ENCODE measurements around the gene GNAS. TPM values are rescaled to one million over a fixed set of nuclear protein-coding genes. Genes with fewer than 3 reads are reported as not detected.
"Not testable (repeated sequence)": the region's sequence is repeated elsewhere in the genome, so short reads cannot be mapped to it uniquely, and the experiment has no call there.

Gene GNAS
- total and polyA plus RNA-seq, 10 of the 15 experiments (the other 5 are each of a cell fraction or from before 2014, with no cell fraction given) = 209 to 950 (median 394) TPM

- RAD21 ChIA-PET (ENCODE audit: unreplicated experiment); BruUV-seq (replicated peaks); H3K4me1 ChIP-seq (ENCODE audit: control insufficient read depth, insufficient read depth, low read length); H3K9ac ChIP-seq (ENCODE audit: control insufficient read depth, insufficient read depth, low read length); H3K4me3 ChIP-seq; in situ Hi-C loops (cut with MboI); intact Hi-C loops (cut with micrococcal nuclease; ENCODE audit: unreplicated experiment); ATAC-seq; H3K27me3 ChIP-seq (replicated peaks in 1 of 2; ENCODE audit: control insufficient read depth in 2 of 2, insufficient read depth in 2 of 2, low read length in 1 of 2); H2AFZ ChIP-seq (ENCODE audit: control insufficient read depth, low read depth, low read length); H3K27ac ChIP-seq (ENCODE audit: control insufficient read depth, insufficient read depth); H3K36me3 ChIP-seq (ENCODE audit: control insufficient read depth in 2 of 2, insufficient read depth in 2 of 2, low read length in 1 of 2); H3K4me2 ChIP-seq (ENCODE audit: control insufficient read depth, insufficient read depth); H3K9me3 ChIP-seq (replicated peaks; ENCODE audit: control insufficient read depth, insufficient read depth, low read length); DNase-seq (ENCODE audit: low read depth, low spot score); H3K79me2 ChIP-seq (ENCODE audit: control insufficient read depth, insufficient read depth, low read length); POLR2A ChIA-PET; H4K20me1 ChIP-seq (ENCODE audit: control insufficient read depth, insufficient read depth); FAIRE-seq: not testable (repeated sequence)
- ChIA-PET CTCF (interaction anchor here (0.9 to 1.0 kb wide), 2 partner anchors 11 to 52 kb away, joined by 3 read pairs; no protein-coding TSS in a partner anchor), SMC1A (ENCODE audit: uncharacterized antibody, unreplicated experiment) (interaction anchor here (1.2 kb wide), 1 partner anchor 19 kb away, joined by 3 read pairs; no protein-coding TSS in a partner anchor)
- 80% methylated on average over 3 of the region's 5 CpGs for WGBS (ENCODE audit: insufficient coverage, insufficient replicate concordance, low lambda C conversion rate, missing lambda C conversion rate)
- TF ChIP-seq YY1 (IDR thresholded peaks at IDR 0.05; ENCODE audit: low read depth, low read length) = 0 out of 2 replicates have a peak, but pooled peaks have one; percentile 28
These were observed 23.7 kb upstream of the GNAS start for GRCh38 chr20:58828804-58829203.

GRCh38 chr20:58829531-58829941, 23.0 kb upstream of the GNAS start:
- FAIRE-seq = no peak
- ChIA-PET CTCF (interaction anchor here (0.9 kb wide), 1 partner anchor 52 kb away, joined by 3 read pairs; no protein-coding TSS in a partner anchor), SMC1A (ENCODE audit: uncharacterized antibody, unreplicated experiment) (interaction anchor here (1.2 kb wide), 1 partner anchor 18 kb away, joined by 3 read pairs; no protein-coding TSS in a partner anchor), POLR2A (no interaction called here), RAD21 (ENCODE audit: unreplicated experiment) (no interaction called here)
- Histone ChIP-seq H3K9ac (ENCODE audit: control insufficient read depth, insufficient read depth, low read length) (no peak overlapping the region), H3K36me3 (ENCODE audit: control insufficient read depth in 2 of 2, insufficient read depth in 2 of 2, low read length in 1 of 2) (no peaks in the 10 kb centered on the region; a peak in 1 of 4 replicates), H3K4me1 (ENCODE audit: control insufficient read depth, insufficient read depth, low read length) (no peaks in the 10 kb centered on the region), H3K27ac (ENCODE audit: control insufficient read depth, insufficient read depth) (no peak overlapping the region), H3K9me3 (replicated peaks; ENCODE audit: control insufficient read depth, insufficient read depth, low read length) (no peaks in the 10 kb centered on the region), H2AFZ (ENCODE audit: control insufficient read depth, low read depth, low read length) (no peak overlapping the region), H3K79me2 (ENCODE audit: control insufficient read depth, insufficient read depth, low read length) (no peaks in the 10 kb centered on the region), H4K20me1 (ENCODE audit: control insufficient read depth, insufficient read depth) (no peaks in the 10 kb centered on the region), H3K27me3 (replicated peaks in 1 of 2; ENCODE audit: control insufficient read depth in 2 of 2, insufficient read depth in 2 of 2, low read length in 1 of 2) (no peaks in the 10 kb centered on the region), H3K4me2 (ENCODE audit: control insufficient read depth, insufficient read depth) (no peak overlapping the region), H3K4me3 (no peak overlapping the region)
- BruUV-seq (replicated peaks) = no TSS peak
- in situ Hi-C loops (cut with MboI) = no loop called here
- no peak for DNase-seq (ENCODE audit: low read depth, low spot score)
- no peak for ATAC-seq
- WGBS (ENCODE audit: insufficient coverage, insufficient replicate concordance, low lambda C conversion rate, missing lambda C conversion rate) = 81% methylated on average over 6 of the region's 6 CpGs
- intact Hi-C loops (cut with micrococcal nuclease; ENCODE audit: unreplicated experiment) = no loop called here
- TF ChIP-seq FOXM1 (IDR thresholded peaks at IDR 0.05; ENCODE audit: low read depth, low read length) = no peak
- TF ChIP-seq FOS (IDR thresholded peaks at IDR 0.05; ENCODE audit: borderline replicate concordance, extremely low read depth, insufficient read length) = no peak
- no peak for TF ChIP-seq ETV6 (conservative IDR thresholded peaks at IDR 0.05 in 1 of 2, IDR thresholded peaks at IDR 0.05 in 1 of 2; ENCODE audit: borderline replicate concordance in 1 of 2, low read depth in 1 of 2)
- TF ChIP-seq RAD21 (IDR thresholded peaks at IDR 0.05; ENCODE audit: insufficient read depth, low read depth, low read length) = no peak
- no peak for TF ChIP-seq ZBED1 (IDR thresholded peaks at IDR 0.05; ENCODE audit: borderline replicate concordance)
- no peak for TF ChIP-seq ASH2L (IDR thresholded peaks at IDR 0.05; ENCODE audit: borderline replicate concordance, low read depth)
- no peak for TF ChIP-seq NR2C2 (IDR thresholded peaks at IDR 0.05; ENCODE audit: borderline replicate concordance, control insufficient read depth, insufficient read length, low read depth)
- no peak for TF ChIP-seq PML (IDR thresholded peaks at IDR 0.05; ENCODE audit: low read length)
- no peak for TF ChIP-seq NKRF (conservative IDR thresholded peaks at IDR 0.05)
- TF ChIP-seq ATF2 (IDR thresholded peaks at IDR 0.05; ENCODE audit: low read length) = no peak
